Fibroblast of the aortic adventitia (primary cell): ENCODE measurements around the gene HRCT1. TPM values are rescaled to one million over a fixed set of nuclear protein-coding genes. Genes with fewer than 3 reads are reported as not detected.
"Not testable (repeated sequence)": the region's sequence is repeated elsewhere in the genome, so short reads cannot be mapped to it uniquely, and the experiment has no call there.

Experiments used
- DNase-seq: peaks from one replicate; pipeline ENCODE4 v3.0.0-alpha.2; 2010; ENCODE audit warnings: low read depth
- H3K4me3 ChIP-seq: 2 replicates; pipeline ENCODE4 v1.5.1; 2011; ENCODE audit warnings: low read depth, mild to moderate bottlenecking, control low read depth, low read length, moderate library complexity
- CTCF ChIP-seq: IDR thresholded peaks from 2 replicates; pipeline ENCODE4 v1.5.1; 2011; ENCODE audit warnings: mild to moderate bottlenecking, low read length, control low read depth, inconsistent platforms; ENCODE audit not compliant: insufficient read depth
- total RNA-seq: library from RNA; depleted of rRNA; stranded (reverse); fragments of >200 nt; gene quantifications from 2 replicates; pipeline ENCODE4 v1.2.3, GENCODE V29; 2012; ENCODE audit warnings: low replicate concordance

Gene HRCT1
- total RNA-seq, 1 donor: 0.81 TPM

- no peak for TF ChIP-seq CTCF
- no peak for DNase-seq
- H3K4me3 ChIP-seq: no peak overlapping the region
Observed at GRCh38 chr9:35909687-35910612, 3.9 kb downstream of the HRCT1 start.

GRCh38 chr9:35910613-35911359 lies 4.8 kb downstream of the HRCT1 start:
- peak; percentile 69 for DNase-seq
- no peak overlapping the region for H3K4me3 ChIP-seq
- TF ChIP-seq CTCF: peak; percentile 58

GRCh38 chr9:35911690-35912089 lies 5.7 kb downstream of the HRCT1 start:
- no peak for TF ChIP-seq CTCF
- no peak for DNase-seq
- no peak overlapping the region for H3K4me3 ChIP-seq

GRCh38 chr9:35912791-35913400 lies 6.9 kb downstream of the HRCT1 start:
- H3K4me3 ChIP-seq: no peak overlapping the region
- TF ChIP-seq CTCF: no peak
- no peak for DNase-seq

GRCh38 chr9:35913429-35913828 lies 7.4 kb downstream of the HRCT1 start:
- DNase-seq, H3K4me3 ChIP-seq: not testable (repeated sequence)

GRCh38 chr9:35914301-35914807 lies 8.4 kb downstream of the HRCT1 start:
- no peak overlapping the region for H3K4me3 ChIP-seq
- no peak for TF ChIP-seq CTCF
- DNase-seq: peak; percentile 58
